ENCODE results near the gene NHERF1.
A peak's percentile ranks its signal among the peaks of the same experiment; 100 is the strongest.

The NHERF1 gene

DNA sequence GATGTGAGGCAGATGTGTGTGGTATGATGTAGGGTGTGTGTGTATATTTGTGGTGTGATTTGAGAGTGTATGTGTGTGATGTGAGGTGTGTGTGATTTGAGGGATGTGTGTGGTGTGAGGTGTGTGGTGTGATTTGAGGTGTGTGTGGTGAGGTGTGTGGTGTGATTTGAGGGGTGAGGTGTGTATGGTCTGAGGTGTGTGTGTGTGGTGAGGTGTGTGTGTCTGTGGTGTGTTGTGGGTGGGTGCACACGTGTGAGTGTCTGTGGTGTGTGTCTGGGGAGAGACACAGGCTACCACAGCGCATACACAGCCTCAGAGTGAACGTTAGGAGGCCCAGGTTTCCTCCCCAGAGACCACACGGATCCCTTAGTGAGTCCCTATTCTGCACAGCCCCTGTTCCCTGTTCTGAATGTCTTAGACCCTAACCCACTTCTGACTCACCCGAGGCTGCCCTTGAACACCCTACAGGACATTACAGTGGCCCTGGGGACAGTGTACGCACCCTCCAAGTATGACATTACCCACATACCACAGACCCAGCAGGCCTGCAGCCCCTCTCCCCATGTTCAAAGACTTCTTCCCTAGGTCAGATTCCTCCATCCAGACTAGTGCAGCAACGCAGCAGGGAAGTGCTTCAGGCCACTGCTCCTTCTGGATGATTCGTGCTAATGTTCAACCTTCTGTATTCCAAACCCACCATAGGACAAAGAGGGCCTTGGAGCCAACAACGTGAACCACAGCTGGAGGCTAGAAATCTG is 14.9 kb upstream of the NHERF1 start:
- no peak for DNase-seq

DNA sequence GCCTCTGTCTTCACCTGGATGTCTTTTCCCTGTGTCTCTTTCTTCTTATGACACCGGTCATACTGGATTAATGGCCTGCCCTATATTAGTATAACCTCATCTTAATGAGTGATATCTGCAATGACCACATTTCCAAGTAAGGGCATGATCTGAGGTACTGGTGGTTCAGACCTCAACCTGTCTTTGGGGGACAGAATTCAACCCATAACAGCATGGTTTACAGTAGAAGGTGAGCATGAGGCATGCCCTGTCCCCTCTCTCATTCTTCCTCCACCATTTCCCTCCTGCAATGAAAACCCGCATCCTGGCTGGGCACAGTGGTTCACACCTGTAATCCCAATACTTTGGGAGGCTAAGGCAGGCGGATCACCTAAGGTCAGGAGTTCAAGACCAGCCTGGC is 14.2 kb upstream of the NHERF1 start:
- no peak for DNase-seq

DNA sequence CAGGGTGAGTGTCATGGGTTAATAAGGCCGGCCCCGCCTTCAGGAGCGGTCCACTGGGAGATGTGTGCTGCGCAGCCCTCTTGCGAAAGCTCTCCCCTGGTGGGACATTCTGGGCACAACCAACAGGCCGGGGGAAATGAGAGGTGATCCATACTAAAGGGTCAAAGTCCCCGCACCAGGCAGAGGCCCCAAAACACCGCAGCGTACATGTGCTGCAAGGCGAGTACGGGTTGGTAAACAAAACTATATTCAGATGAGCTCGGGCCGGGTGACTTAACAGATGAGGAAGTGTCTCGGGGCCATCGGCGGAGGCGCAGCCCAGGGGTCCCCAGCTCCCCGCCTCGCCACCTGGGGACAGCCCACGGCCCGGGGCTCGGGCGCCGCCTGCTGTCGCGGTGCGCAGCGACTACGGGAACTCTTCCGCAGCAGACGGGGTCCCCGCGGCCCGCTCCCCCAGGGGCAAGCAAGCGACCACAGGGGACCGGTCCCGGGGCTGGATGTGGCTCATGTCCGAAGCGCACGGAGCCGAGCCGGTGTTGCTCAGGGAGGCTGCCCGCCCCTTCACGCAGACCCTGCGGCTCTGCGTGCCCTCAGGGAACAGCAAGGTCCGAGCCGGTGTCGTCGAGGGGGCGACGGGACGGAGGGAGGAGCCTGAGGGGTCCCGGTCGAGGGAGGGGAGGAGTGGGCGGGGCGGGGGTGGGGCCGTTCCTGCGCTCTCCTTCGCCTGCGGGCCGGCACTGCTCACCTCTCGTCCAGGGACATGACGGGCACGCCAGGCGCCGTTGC is 11.7 kb upstream of the NHERF1 start, which contains the start of gene RAB37:
Gene RAB37, plus strand, starts transcription at position 744 of the 786 bp plus-strand sequence. Its CDS starts 17 bp downstream, at position 761.
- DNase-seq, result peak in 1 of 2 donors; percentile 45

- DNase-seq, result peak in 1 of 2 donors; percentile 65
These were observed 11.0 kb upstream of the NHERF1 start for GRCh38 chr17:74737299-74738050.

DNA sequence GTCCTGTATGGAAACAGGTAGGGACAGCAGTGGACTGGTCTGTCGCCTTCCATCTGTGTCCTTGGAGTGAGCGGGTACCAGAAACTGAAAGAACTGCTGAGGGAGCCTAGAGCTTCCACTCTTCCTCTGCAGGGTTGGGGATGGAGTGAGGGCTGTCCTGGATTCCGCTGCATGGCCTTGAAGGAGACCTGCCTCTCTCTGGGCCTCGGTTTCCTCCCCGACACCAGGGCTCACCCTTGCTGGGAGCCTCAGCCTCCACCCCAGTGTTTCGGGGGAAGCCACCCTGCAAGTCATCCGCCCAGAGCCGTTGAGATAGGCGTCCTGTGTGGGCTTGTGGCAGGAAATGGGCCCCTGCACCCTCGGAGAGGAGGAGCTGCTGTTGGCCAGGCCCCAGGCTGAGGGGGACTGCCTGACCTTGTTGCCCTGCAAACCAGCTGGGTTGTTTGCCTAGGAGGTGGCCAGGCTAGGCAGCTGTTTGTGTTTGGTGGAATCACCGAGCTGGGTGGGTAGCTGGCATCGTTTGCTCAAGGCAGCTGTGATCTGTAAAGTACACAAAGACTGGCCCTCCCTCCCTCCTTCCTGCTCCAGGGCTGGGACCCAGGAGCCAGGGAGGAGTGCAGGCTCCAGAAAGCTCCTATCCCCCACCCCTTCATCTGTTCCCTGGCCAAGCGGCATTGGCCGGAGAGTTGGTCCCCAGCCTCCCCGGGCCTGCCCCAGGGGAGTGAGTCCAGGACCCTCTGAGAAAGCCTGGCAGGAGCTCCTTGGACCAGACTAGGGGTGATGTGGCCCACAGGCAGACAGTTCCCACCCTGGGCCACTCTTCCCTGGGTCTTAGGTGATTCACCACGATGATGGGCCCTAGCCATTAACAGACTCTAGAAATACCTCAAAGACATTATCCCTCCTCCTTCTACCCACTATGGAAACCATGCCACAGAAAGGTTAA is 10.1 kb upstream of the NHERF1 start:
- no peak for DNase-seq

DNA sequence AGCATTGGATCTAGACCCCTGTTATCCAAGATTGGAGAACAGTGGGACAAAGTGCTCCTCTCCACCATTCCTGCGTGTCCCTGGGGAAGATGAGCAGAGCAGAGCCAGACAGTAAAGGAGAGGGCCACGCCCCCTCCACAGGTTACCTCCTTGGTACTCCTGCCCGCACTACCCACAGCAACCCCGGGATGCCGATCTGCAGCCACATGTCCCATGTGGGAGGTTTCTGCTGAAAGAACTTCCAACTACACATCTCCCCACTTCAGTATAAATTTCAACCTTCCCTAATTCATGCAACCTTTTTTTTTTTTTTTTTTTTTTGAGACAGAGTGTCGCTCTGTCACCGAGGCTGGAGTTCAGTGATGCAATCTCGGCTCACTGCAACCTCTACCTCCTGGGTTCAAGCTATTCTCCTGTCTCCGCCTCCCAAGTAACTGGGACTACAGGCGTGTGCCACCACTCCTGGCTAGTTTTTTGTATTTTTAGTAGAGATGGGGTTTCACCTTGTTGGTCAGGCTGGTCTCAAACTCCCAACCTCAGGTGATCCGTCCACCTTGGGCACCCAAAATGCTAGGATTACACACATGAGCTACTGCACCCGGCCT is 9.1 kb upstream of the NHERF1 start:
- no peak for DNase-seq

GRCh38 chr17:74740173-74740572 is 8.3 kb upstream of the NHERF1 start:
- DNase-seq, result peak in 1 of 2 donors; percentile 44

DNA sequence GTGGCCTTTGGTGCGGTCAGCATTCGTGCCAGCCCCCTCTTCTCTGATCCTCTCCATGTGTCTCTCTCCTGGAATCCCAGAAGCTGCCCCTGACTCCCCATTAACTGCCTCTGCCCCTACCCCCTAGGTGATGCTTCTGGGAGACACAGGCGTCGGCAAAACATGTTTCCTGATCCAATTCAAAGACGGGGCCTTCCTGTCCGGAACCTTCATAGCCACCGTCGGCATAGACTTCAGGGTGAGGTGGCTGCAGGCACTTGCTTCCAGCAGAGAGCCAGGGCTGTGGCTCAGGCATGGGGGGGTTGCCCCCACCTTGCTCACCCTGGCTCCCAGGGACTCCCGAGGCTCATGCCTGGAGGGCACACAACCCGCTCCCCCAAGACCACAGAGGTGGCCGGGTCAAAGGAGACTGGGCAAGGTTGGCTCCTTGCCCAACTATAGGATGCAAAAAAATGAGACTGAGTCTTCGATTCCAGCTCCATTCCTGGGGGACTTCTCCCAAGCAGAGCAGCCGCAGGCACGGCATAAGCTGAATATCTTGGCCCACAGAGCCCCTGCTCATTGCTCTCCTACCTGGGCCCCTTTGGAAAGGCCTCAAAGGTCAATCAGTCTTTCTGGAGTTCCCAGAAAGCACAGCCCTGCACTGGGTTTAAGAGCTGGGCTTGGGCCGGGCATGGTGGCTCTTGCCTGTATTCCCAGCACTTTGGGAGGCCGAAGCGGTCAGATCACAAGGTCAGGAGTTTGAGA is 7.6 kb upstream of the NHERF1 start:
- no peak for DNase-seq

GRCh38 chr17:74742153-74742515 is 6.3 kb upstream of the NHERF1 start:
- no peak for DNase-seq

- DNase-seq, result no peak
These were observed 5.4 kb upstream of the NHERF1 start for GRCh38 chr17:74742978-74743545.

DNA sequence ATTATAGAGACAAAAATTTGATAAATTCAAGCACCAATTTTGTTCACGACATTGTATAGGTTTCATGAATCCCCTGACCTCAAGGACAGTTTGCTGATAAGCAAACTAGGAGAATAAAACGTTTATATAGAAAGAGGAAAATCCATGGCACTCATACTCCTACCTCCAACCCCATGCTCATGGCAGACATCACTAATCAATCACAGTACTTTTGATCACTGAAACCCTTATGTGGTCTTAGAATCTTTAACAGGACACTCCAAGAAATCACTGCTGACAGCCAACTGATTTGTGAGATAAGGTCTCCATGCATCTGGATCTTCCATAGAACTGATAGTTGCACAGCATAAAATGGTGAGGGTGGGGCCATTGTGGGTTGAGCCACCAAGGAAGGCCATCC is 4.7 kb upstream of the NHERF1 start:
- DNase-seq, result no peak

DNA sequence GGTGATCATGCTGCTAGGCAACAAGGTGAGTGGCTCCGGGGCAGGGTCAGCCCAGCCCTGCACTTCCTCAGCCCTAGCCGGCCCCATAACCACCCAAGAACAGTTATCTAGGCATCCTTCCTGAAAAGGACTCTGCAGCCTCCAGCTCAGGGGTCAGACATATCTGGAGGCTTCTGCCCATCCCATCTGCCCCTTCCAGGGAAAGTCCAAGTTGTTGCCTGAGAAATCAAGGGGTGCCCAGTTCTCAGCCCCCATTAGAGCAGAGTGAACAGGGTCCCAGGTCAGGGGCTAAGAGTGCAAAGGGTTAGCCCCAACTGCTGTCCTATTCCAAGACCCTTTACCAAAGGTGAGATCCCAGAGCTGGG is 4.1 kb upstream of the NHERF1 start:
- no peak for DNase-seq

DNA sequence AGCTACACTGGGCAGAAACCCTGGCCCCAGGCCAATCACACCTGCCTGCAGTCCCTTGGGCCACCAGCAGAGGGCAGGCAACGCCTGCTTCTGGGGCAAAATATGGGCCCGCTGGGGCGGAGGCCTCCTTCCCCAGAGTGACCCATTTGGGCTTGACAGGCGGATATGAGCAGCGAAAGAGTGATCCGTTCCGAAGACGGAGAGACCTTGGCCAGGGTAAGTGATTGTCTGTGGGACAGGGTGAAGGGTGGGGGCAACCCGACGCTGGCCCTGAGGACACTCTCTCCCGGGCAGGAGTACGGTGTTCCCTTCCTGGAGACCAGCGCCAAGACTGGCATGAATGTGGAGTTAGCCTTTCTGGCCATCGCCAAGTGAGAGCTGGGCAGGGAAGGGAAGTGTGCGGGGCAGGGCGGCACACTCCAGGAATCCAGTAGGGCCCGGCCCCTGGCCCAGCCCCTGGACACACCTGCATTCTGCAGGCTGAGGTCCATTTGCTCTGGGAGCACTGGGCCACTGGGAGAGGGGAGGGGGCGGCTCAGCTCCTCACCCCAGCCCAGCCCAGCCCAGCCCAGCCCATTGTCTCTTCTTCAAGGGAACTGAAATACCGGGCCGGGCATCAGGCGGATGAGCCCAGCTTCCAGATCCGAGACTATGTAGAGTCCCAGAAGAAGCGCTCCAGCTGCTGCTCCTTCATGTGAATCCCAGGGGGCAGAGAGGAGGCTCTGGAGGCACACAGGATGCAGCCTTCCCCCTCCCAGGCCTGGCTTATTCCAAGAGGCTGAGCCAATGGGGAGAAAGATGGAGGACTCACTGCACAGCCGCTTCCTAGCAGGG is 3.5 kb upstream of the NHERF1 start:
- peak; percentile 39 to 94 for DNase-seq

- no peak for DNase-seq
These were observed 2.8 kb upstream of the NHERF1 start for GRCh38 chr17:74745548-74746177.

- no peak for DNase-seq
These were observed 2.1 kb upstream of the NHERF1 start for GRCh38 chr17:74746376-74746775.

DNA sequence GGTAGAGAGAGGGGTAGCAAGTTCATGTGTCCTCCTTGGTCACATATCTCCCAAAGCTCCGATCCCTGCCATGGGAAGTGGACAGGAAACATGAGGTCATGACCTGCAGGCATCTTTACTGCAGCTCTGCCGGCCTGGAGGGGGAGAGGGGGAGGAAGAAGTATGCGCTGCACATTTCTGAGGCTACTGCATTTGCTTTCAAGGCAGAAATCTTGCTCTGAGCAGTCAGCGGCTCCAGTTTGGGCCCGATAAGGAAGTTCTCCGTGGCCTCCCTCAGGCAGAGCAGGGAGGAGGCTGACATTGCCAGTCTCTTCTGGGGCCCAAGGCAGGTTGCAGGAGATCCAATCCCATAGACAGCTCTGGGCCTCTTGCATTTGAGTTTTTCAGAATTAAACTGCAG is 1.5 kb upstream of the NHERF1 start:
- DNase-seq, result peak; percentile 40 to 52

- DNase-seq, result peak in 1 of 2 donors; percentile 96
These were observed 224 bp upstream of the NHERF1 start for GRCh38 chr17:74748279-74748528.

- no peak for DNase-seq
These were observed 1.0 kb downstream of the NHERF1 start for GRCh38 chr17:74749279-74750038.

- no peak for DNase-seq
These were observed 1.6 kb downstream of the NHERF1 start for GRCh38 chr17:74750039-74750326.

Data from inflammatory macrophage treated with lipopolysaccharide for 1 hour (primary cell).